ENCODE data around the gene SLC43A2. TPM values are rescaled to one million over a fixed set of nuclear protein-coding genes. Genes with fewer than 3 reads are reported as not detected.

SLC43A2 gene
- total RNA-seq, 4 donors from 2014 or later, result 7.1 to 20.0 (median 13.7) TPM

GRCh38 chr17:1588821-1589585, 39.6 kb downstream of the SLC43A2 start:
- no peaks in the 10 kb centered on the region for H3K9me3 ChIP-seq
- H3K27ac ChIP-seq (replicated peaks in 1 of 4), result peak overlapping the region in 2 of 4 donors; percentile 60 to 71
- no peaks in the 10 kb centered on the region for H3K27me3 ChIP-seq
- TF ChIP-seq EP300 (IDR thresholded peaks at IDR 0.05) (no peak), POLR2AphosphoS5 (IDR thresholded peaks at IDR 0.05) (no peak), POLR2A (IDR thresholded peaks at IDR 0.05; ENCODE audit: low read depth) (no peak), CTCF (IDR thresholded peaks at IDR 0.05) (no peak)
- no peak overlapping the region for H3K4me3 ChIP-seq
- 73% methylated on average over 19 of the region's 33 CpGs for WGBS
- intact Hi-C loops (cut with DNase I), result no loop called here
- peaks cover 16 to 21% (median 19%) of the 10 kb centered on the region in 4 donors for H3K4me1 ChIP-seq
- peaks cover 0 to 52% (median 4%) of the 10 kb centered on the region in 4 donors for H3K36me3 ChIP-seq
- no peak for DNase-seq (ENCODE audit: extremely low spot score)

GRCh38 chr17:1584167-1584566, 44.5 kb downstream of the SLC43A2 start:
- TF ChIP-seq POLR2A (IDR thresholded peaks at IDR 0.05; ENCODE audit: low read depth), result no peak
- no peak for TF ChIP-seq CTCF (IDR thresholded peaks at IDR 0.05)
- no peak overlapping the region for H3K27ac ChIP-seq (replicated peaks in 1 of 4)
- WGBS, result 94% methylated on average over 9 of the region's 14 CpGs
- H3K4me3 ChIP-seq, result no peak overlapping the region
- H3K4me1 ChIP-seq, result peaks cover 0 to 4% (median 0%) of the 10 kb centered on the region in 4 donors
- peaks cover 0 to 45% (median 3%) of the 10 kb centered on the region in 4 donors for H3K36me3 ChIP-seq
- DNase-seq (ENCODE audit: extremely low spot score), result no peak
- no peaks in the 10 kb centered on the region for H3K27me3 ChIP-seq
- intact Hi-C loops (cut with DNase I), result no loop called here
- no peaks in the 10 kb centered on the region for H3K9me3 ChIP-seq

GRCh38 chr17:1583556-1583955, 45.1 kb downstream of the SLC43A2 start:
- intact Hi-C loops (cut with DNase I), result no loop called here
- Histone ChIP-seq H3K4me1 (peaks cover 0 to 4% (median 0%) of the 10 kb centered on the region in 4 donors), H3K9me3 (no peaks in the 10 kb centered on the region), H3K4me3 (no peak overlapping the region), H3K36me3 (peaks cover 0 to 45% (median 3%) of the 10 kb centered on the region in 4 donors), H3K27me3 (no peaks in the 10 kb centered on the region), H3K27ac (replicated peaks in 1 of 4) (no peak overlapping the region)
- TF ChIP-seq CTCF (IDR thresholded peaks at IDR 0.05) (no peak), EP300 (IDR thresholded peaks at IDR 0.05) (no peak), POLR2A (IDR thresholded peaks at IDR 0.05; ENCODE audit: low read depth) (no peak), POLR2AphosphoS5 (IDR thresholded peaks at IDR 0.05) (no peak)
- DNase-seq (ENCODE audit: extremely low spot score), result no peak
- WGBS, result 74% methylated on average over 4 of the region's 6 CpGs

- Histone ChIP-seq H3K27ac (replicated peaks in 1 of 4) (no peak overlapping the region), H3K4me1 (peaks cover 8 to 11% (median 9%) of the 10 kb centered on the region in 4 donors), H3K27me3 (no peaks in the 10 kb centered on the region), H3K9me3 (no peaks in the 10 kb centered on the region), H3K36me3 (peaks cover 0 to 44% (median 3%) of the 10 kb centered on the region in 4 donors), H3K4me3 (no peak overlapping the region)
- DNase-seq (ENCODE audit: extremely low spot score), result no peak
- intact Hi-C loops (cut with DNase I), result no loop called here
- 88% methylated on average over 6 of the region's 10 CpGs for WGBS
- TF ChIP-seq POLR2AphosphoS5 (IDR thresholded peaks at IDR 0.05) (no peak), EP300 (IDR thresholded peaks at IDR 0.05) (no peak), CTCF (IDR thresholded peaks at IDR 0.05) (no peak), POLR2A (IDR thresholded peaks at IDR 0.05; ENCODE audit: low read depth) (no peak)
Observed at GRCh38 chr17:1582374-1582773, 46.3 kb downstream of the SLC43A2 start.

Measured in esophagus muscularis mucosa (tissue), 4 donors.